SH-SY5Y (cell line): Measurements from ENCODE around the gene UBE3D.

Source experiments
- GATA2 ChIP-seq: IDR thresholded peaks from 2 replicates; pipeline ENCODE4 v1.6.1; 2011; ENCODE audit warnings: mild to moderate bottlenecking, low read depth, low read length
- GATA3 ChIP-seq: IDR thresholded peaks from 2 replicates; pipeline ENCODE4 v1.6.1; 2011; ENCODE audit warnings: low read depth, mild to moderate bottlenecking, low read length, moderate library complexity

DNA sequence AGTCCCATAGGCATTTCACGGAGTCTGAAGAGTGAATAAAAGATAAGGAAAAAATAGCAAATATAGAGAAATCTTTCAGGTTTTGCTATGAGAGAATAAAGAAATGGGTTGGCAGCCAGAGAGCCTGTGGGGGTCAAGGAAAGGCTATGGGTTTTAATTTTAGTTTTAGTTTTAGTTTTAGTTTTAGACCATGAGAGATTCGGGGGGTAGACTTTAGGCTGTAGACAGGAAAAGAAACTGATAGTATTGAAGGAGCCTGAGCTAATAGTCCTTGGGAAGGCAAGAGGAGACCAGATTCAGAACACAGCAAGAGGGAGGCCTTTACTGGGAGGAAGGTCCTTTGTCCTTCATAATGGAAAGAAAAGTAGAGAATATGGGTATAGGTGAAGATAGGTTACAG is 21.1 kb upstream of the UBE3D start:
- TF ChIP-seq GATA2 (no peak), GATA3 (no peak)
